Gastrocnemius medialis (tissue), 4 donors: Measurements from ENCODE around the gene KCNK15. TPM values are rescaled to one million over a fixed set of nuclear protein-coding genes. Genes with fewer than 3 reads are reported as not detected.

ENCODE experiments used
- ATAC-seq, 2 donors: fragments of 150-250 bp; one replicate each; pipeline ENCODE4 v1.9.1; 2016
- DNase-seq, 2 donors: peaks; one replicate each; pipeline ENCODE4 v3.0.0-alpha.2; 2019
- H3K27ac ChIP-seq, 4 donors: fragments of 200-600 bp; sonication (generic); 1 replicate in 1 of 4; 2 replicates in 3 of 4; pipeline ENCODE4 v1.5.1; 2016 to 2018; ENCODE audit warnings: mild to moderate bottlenecking in 2 of 4, moderate library complexity in 1 of 4
- H3K27me3 ChIP-seq, 3 donors: fragments of 200-600 bp; sonication (generic) in 2 of 3; 1 replicate in 1 of 3; 2 replicates in 2 of 3; pipeline versions ENCODE4 v1.5.1 to v1.6.0; 2016 to 2019; ENCODE audit warnings: mild to moderate bottlenecking in 1 of 3, moderate library complexity in 1 of 3
- H3K36me3 ChIP-seq, 2 donors: fragments of 200-600 bp; sonication (generic) in 1 of 2; one replicate each; pipeline ENCODE4 v1.5.1; 2017 to 2018
- H3K4me1 ChIP-seq, 2 donors: fragments of 200-600 bp; sonication (generic) in 1 of 2; one replicate each; pipeline ENCODE4 v1.5.1; 2016 to 2017; ENCODE audit warnings: mild to moderate bottlenecking in 2 of 2
- H3K4me3 ChIP-seq, 4 donors: fragments of 200-600 bp; sonication (generic) in 3 of 4; 1 replicate in 1 of 4; 2 replicates in 3 of 4; pipeline ENCODE4 v1.5.1; 2016 to 2019; ENCODE audit warnings: mild to moderate bottlenecking in 2 of 4
- H3K9me3 ChIP-seq, 3 donors: fragments of 200-600 bp; sonication (generic) in 2 of 3; 1 replicate in 1 of 3; 2 replicates in 2 of 3; pipeline ENCODE4 v1.5.1; 2016 to 2019
- POLR2A ChIP-seq, 2 donors: fragments of 450-650 bp; IDR thresholded peaks; one replicate each; pipeline ENCODE4 v1.6.1; 2017; ENCODE audit warnings: antibody characterized with exemption in 2 of 2, mild to moderate bottlenecking in 2 of 2, moderate library complexity in 2 of 2
- in situ Hi-C, 4 donors: fragments of 200-750 bp; cut with MboI; loops; one replicate each; pipeline versions ENCODE4 v1.15.0 to v1.8.0; 2017; ENCODE audit warnings: low sequenced_read_pairs in 4 of 4
- intact Hi-C: fragments of 100-400 bp; cut with DNase I; formaldehyde crosslinking; loops from one replicate; pipeline ENCODE4 v1.15.1; 2023; ENCODE audit warnings: low total_unique reads
- total RNA-seq, 4 donors: library from RNA; depleted of rRNA; stranded (reverse); fragments of >200 nt; gene quantifications; one replicate each; pipeline versions ENCODE4 v1.1.0 to v1.2.3, GENCODE V29; 2016
- TF ChIP-seq, protein P1 (sequence below), 5 experiments: fragments of 450-650 bp in 3 of 5; fragments of 200-600 bp in 2 of 5; sonication (generic) in 2 of 5; IDR thresholded peaks in 4 of 5; conservative IDR thresholded peaks in 1 of 5; 1 replicate in 4 of 5; 2 replicates in 1 of 5; pipeline ENCODE4 v1.5.1; 2016 to 2019; ENCODE audit warnings: antibody characterized with exemption in 5 of 5, mild to moderate bottlenecking in 3 of 5, moderate library complexity in 3 of 5

The KCNK15 gene
- total RNA-seq, 4 donors from 2014 or later, result 0.20 TPM; not detected in 3

DNA sequence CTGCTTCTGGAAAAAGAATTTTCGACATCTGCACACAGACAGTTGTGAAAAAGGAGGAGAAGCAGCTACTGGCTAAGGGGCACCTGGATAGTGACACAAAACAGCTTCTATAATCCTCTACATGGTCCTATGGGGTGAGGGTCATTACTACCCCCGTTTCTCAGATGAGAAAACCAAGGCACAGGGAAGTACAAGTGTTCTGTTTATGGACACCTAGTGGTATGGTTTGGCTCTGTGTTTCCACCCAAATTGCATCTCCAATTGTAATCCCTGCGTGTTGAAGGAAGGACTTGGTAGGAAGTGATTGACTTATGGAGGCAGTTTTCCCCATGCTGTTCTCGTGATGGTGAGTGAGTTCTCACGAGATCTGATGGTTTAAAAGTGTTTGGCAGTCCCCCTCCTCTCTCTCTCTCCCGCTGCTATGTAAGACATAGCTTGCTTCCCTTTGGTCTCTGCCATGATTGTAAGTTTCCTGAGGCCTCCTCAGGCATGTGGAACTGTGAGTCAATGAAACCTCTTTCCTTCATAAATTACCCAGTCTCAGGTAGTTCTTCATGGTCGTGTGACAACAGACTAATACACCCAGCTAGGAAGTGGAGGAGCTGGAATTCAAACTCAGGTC, 2.5 kb upstream of the KCNK15 start:
- Histone ChIP-seq H3K9me3 (no peaks in the 10 kb centered on the region), H3K27me3 (peaks cover 8 to 12% (median 10%) of the 10 kb centered on the region in 3 donors), H3K4me1 (peaks cover 15 to 25% of the 10 kb centered on the region in 2 donors), H3K36me3 (no peaks in the 10 kb centered on the region), H3K27ac (no peak overlapping the region), H3K4me3 (no peak overlapping the region)
- DNase-seq, result no peak
- no peak for ATAC-seq
- in situ Hi-C loops, result loop anchor here (5.0 to 25.0 kb wide), 5 partner anchors 122 to 531 kb away; partner anchors contain the start of gene OSER1 (in 2 of the 4)
- TF ChIP-seq POLR2A (IDR thresholded peaks at IDR 0.05), result no peak
- TF ChIP-seq, protein P1, sequence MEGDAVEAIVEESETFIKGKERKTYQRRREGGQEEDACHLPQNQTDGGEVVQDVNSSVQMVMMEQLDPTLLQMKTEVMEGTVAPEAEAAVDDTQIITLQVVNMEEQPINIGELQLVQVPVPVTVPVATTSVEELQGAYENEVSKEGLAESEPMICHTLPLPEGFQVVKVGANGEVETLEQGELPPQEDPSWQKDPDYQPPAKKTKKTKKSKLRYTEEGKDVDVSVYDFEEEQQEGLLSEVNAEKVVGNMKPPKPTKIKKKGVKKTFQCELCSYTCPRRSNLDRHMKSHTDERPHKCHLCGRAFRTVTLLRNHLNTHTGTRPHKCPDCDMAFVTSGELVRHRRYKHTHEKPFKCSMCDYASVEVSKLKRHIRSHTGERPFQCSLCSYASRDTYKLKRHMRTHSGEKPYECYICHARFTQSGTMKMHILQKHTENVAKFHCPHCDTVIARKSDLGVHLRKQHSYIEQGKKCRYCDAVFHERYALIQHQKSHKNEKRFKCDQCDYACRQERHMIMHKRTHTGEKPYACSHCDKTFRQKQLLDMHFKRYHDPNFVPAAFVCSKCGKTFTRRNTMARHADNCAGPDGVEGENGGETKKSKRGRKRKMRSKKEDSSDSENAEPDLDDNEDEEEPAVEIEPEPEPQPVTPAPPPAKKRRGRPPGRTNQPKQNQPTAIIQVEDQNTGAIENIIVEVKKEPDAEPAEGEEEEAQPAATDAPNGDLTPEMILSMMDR (IDR thresholded peaks at IDR 0.05 in 4 of 5, conservative IDR thresholded peaks at IDR 0.05 in 1 of 5), result no peak
- intact Hi-C loops, result no loop called here

GRCh38 chr20:44743916-44744655, 1.6 kb upstream of the KCNK15 start:
- H3K4me3 ChIP-seq, result no peak overlapping the region
- no peak overlapping the region for H3K27ac ChIP-seq
- no peak for ATAC-seq
- H3K27me3 ChIP-seq, result peaks cover 8 to 12% (median 10%) of the 10 kb centered on the region in 3 donors
- no peak for TF ChIP-seq POLR2A (IDR thresholded peaks at IDR 0.05)
- TF ChIP-seq, protein P1 (IDR thresholded peaks at IDR 0.05 in 4 of 5, conservative IDR thresholded peaks at IDR 0.05 in 1 of 5), result no peak
- no peaks in the 10 kb centered on the region for H3K36me3 ChIP-seq
- intact Hi-C loops (no loop called here), in situ Hi-C loops (loop anchor here (5.0 to 25.0 kb wide), 5 partner anchors 121 to 532 kb away; partner anchors contain the start of gene OSER1 (in 2 of the 4))
- no peak for DNase-seq
- peaks cover 13 to 20% of the 10 kb centered on the region in 2 donors for H3K4me1 ChIP-seq
- no peaks in the 10 kb centered on the region for H3K9me3 ChIP-seq

- Histone ChIP-seq H3K36me3 (no peaks in the 10 kb centered on the region), H3K9me3 (no peaks in the 10 kb centered on the region), H3K27ac (peak overlapping the region in 1 of 4 donors; percentile 39), H3K27me3 (peaks cover 10 to 13% (median 12%) of the 10 kb centered on the region in 3 donors), H3K4me1 (peaks cover 3 to 14% of the 10 kb centered on the region in 2 donors), H3K4me3 (peak overlapping the region in 3 of 4 donors; percentile 57 to 63 (median 57))
- no peak for DNase-seq
- in situ Hi-C loops (loop anchor here (10.0 to 25.0 kb wide), 3 partner anchors 120 to 533 kb away; partner anchors contain the start of gene OSER1 (in 2 of the 4)), intact Hi-C loops (no loop called here)
- TF ChIP-seq POLR2A (IDR thresholded peaks at IDR 0.05), result no peak
- TF ChIP-seq, protein P1 (IDR thresholded peaks at IDR 0.05 in 4 of 5, conservative IDR thresholded peaks at IDR 0.05 in 1 of 5), result no peak
- no peak for ATAC-seq
Observed at GRCh38 chr20:44745122-44745597, 505 bp upstream of the KCNK15 start.

DNA sequence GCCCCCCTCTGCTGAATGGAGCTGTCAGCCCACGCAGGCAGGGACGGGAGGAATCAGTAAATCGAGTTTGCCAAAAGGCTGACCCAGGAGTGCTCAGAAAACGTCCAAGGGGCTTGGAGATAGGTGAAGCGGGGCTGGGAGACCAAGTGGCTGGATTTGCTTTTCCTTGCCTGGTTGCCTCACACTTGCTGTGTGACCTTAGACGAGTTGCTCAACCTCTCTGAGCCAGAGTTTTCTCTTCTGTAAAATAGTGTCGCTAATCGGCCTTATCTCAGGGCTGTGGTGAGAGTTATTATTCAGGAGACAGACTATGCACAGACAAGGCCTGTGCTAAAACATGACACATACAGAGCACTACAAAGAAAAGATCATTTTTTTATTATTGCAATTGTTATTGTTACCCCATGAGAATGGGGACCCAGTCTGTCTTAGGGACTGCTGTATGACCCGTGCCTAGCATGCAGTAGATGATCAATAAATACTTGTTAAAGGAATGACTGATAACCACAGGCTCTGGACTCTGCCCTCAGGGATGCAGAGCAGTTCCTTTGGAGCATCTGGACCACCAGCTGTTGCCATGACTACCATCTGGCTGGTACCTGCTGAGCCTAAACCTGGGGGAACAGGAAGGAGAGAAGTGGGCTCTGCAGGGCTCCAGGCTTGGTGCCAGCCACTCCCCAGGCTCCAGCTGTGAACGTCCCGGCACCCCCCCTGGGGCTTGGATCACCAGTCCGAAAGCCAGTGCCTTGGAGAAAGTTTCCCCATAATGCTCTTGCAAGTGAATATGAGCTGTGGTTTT, 901 bp downstream of the KCNK15 start:
- H3K4me3 ChIP-seq, result peak overlapping the region; percentile 57 to 72 (median 60)
- in situ Hi-C loops (loop anchor here (10.0 to 25.0 kb wide), 3 partner anchors 118 to 534 kb away; partner anchors contain the start of gene OSER1 (in 2 of the 4)), intact Hi-C loops (loop anchor here (1.0 kb wide), 2 partner anchors 65 to 121 kb away; no protein-coding TSS in a partner anchor)
- TF ChIP-seq POLR2A (IDR thresholded peaks at IDR 0.05), result no peak
- TF ChIP-seq, protein P1 (IDR thresholded peaks at IDR 0.05 in 4 of 5, conservative IDR thresholded peaks at IDR 0.05 in 1 of 5), result no peak
- no peaks in the 10 kb centered on the region for H3K9me3 ChIP-seq
- no peak for ATAC-seq
- no peak for DNase-seq
- H3K4me1 ChIP-seq, result peaks cover 0 to 10% of the 10 kb centered on the region in 2 donors
- no peaks in the 10 kb centered on the region for H3K36me3 ChIP-seq
- H3K27me3 ChIP-seq, result peaks cover 10 to 13% (median 12%) of the 10 kb centered on the region in 3 donors
- no peak overlapping the region for H3K27ac ChIP-seq
